DOHH2 (cell line): ENCODE measurements around the gene SPATA20.

Experiments
- H3F3A ChIP-seq: fragments of 200-600 bp; sonication (generic), shearing (Covaris generic); 2 replicates; pipeline ENCODE4 v1.6.0; 2016; ENCODE audit warnings: antibody characterized with exemption, mild to moderate bottlenecking; ENCODE audit not compliant: control insufficient read depth, insufficient read depth
- H3K27ac ChIP-seq: fragments of 200-600 bp; sonication (generic); 2 replicates; pipeline ENCODE4 v1.5.1; 2014; ENCODE audit warnings: low read depth, mild to moderate bottlenecking, low read length, moderate library complexity
- H3K27me3 ChIP-seq: fragments of 200-600 bp; sonication (generic); 2 replicates; pipeline ENCODE4 v1.6.1; 2014; ENCODE audit warnings: mild to moderate bottlenecking, low read length, mixed read lengths; ENCODE audit not compliant: control insufficient read depth
- H3K36me3 ChIP-seq: fragments of 200-600 bp; sonication (generic); 2 replicates; pipeline ENCODE4 v1.6.1; 2014; ENCODE audit warnings: mild to moderate bottlenecking, low read length, moderate library complexity, mixed read lengths; ENCODE audit not compliant: control insufficient read depth
- H3K4me1 ChIP-seq: fragments of 200-600 bp; sonication (generic); 2 replicates; pipeline ENCODE4 v1.6.1; 2014; ENCODE audit warnings: mild to moderate bottlenecking, low read length, mixed read lengths; ENCODE audit not compliant: control insufficient read depth
- H3K4me2 ChIP-seq: fragments of 200-600 bp; sonication (generic); 2 replicates; pipeline ENCODE4 v1.6.0; 2014; ENCODE audit warnings: mild to moderate bottlenecking, low read length, moderate library complexity
- H3K4me3 ChIP-seq: fragments of 200-600 bp; sonication (generic); 2 replicates; pipeline ENCODE4 v1.5.1; 2014; ENCODE audit warnings: mild to moderate bottlenecking, low read length, mixed read lengths
- H3K79me2 ChIP-seq: fragments of 200-600 bp; sonication (generic); 2 replicates; pipeline ENCODE4 v1.6.1; 2014; ENCODE audit warnings: mild to moderate bottlenecking, low read length, mixed read lengths; ENCODE audit not compliant: control insufficient read depth
- H3K9me2 ChIP-seq: fragments of 200-600 bp; sonication (generic); replicated peaks from 2 replicates; pipeline ENCODE4 v1.6.1; 2014; ENCODE audit warnings: mild to moderate bottlenecking, low read length, mixed read lengths; ENCODE audit not compliant: control insufficient read depth
- H3K9me3 ChIP-seq: fragments of 200-600 bp; sonication (generic); 2 replicates; pipeline ENCODE4 v1.6.1; 2014; ENCODE audit warnings: antibody characterized with exemption, low read length, mixed read lengths; ENCODE audit not compliant: control insufficient read depth, insufficient read depth
- H4K20me1 ChIP-seq: fragments of 200-600 bp; sonication (generic); 2 replicates; pipeline ENCODE4 v1.6.0; 2014; ENCODE audit warnings: low read depth, mild to moderate bottlenecking, antibody characterized with exemption, low read length, moderate library complexity; ENCODE audit not compliant: control insufficient read depth, insufficient read depth
- CTCF ChIP-seq: fragments of 200-600 bp; sonication (generic); IDR thresholded peaks from one replicate; pipeline ENCODE4 v1.5.1; 2014; ENCODE audit warnings: antibody characterized with exemption, mild to moderate bottlenecking, low read depth, low read length; ENCODE audit not compliant: poor library complexity, severe bottlenecking
- EZH2phosphoT487 ChIP-seq: fragments of 200-600 bp; sonication (generic); IDR thresholded peaks from 2 replicates; pipeline ENCODE4 v1.6.1; 2017; ENCODE audit warnings: borderline replicate concordance, mild to moderate bottlenecking, antibody characterized with exemption, low read length, moderate library complexity, mixed read lengths

SPATA20 gene

GRCh38 chr17:50582741-50583140 lies 35.8 kb downstream of the SPATA20 start:
- Histone ChIP-seq H3K27ac (no peak overlapping the region), H3K4me3 (no peak overlapping the region), H3F3A (no peaks in the 10 kb centered on the region), H3K4me1 (no peaks in the 10 kb centered on the region), H3K79me2 (no peaks in the 10 kb centered on the region), H3K9me3 (no peaks in the 10 kb centered on the region), H3K4me2 (no peak overlapping the region), H3K36me3 (no peaks in the 10 kb centered on the region), H4K20me1 (no peaks in the 10 kb centered on the region), H3K27me3 (peaks cover 19% of the 10 kb centered on the region), H3K9me2 (no peaks in the 10 kb centered on the region)
- TF ChIP-seq CTCF (no peak), EZH2phosphoT487 (no peak)

- no peaks in the 10 kb centered on the region for H3F3A ChIP-seq
- H3K4me2 ChIP-seq, result no peak overlapping the region
- no peaks in the 10 kb centered on the region for H4K20me1 ChIP-seq
- H3K4me3 ChIP-seq, result no peak overlapping the region
- no peaks in the 10 kb centered on the region for H3K4me1 ChIP-seq
- H3K27me3 ChIP-seq, result peaks cover 12% of the 10 kb centered on the region
- no peaks in the 10 kb centered on the region for H3K9me2 ChIP-seq
- H3K9me3 ChIP-seq, result no peaks in the 10 kb centered on the region
- no peak overlapping the region for H3K27ac ChIP-seq
- H3K79me2 ChIP-seq, result no peaks in the 10 kb centered on the region
- TF ChIP-seq CTCF, result no peak
- H3K36me3 ChIP-seq, result no peaks in the 10 kb centered on the region
Observed at GRCh38 chr17:50583641-50584040, 36.7 kb downstream of the SPATA20 start.

DNA sequence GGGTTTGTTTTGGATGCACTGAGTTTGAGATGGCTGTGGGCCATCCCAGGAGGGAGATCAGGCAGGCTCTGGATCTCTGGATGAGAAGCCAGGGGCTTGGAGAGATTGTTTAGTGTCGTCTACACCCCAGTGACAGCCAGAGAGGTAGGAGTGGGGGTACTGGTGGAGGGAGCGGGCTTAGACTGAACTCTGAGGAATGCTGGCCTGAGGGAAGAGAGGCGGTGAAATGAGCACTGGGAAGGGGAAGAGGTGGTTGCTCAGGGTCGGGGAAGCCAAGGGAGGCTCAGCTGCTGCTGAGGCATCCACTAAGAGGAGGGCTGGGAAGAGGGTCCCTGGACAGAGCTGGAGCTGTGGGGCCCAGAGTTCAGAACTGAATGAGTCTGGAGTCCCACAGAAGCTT lies 37.1 kb downstream of the SPATA20 start:
- no peak overlapping the region for H3K4me3 ChIP-seq
- no peaks in the 10 kb centered on the region for H3K9me2 ChIP-seq
- H3F3A ChIP-seq, result no peaks in the 10 kb centered on the region
- H3K36me3 ChIP-seq, result no peaks in the 10 kb centered on the region
- H3K79me2 ChIP-seq, result no peaks in the 10 kb centered on the region
- no peaks in the 10 kb centered on the region for H4K20me1 ChIP-seq
- H3K27ac ChIP-seq, result no peak overlapping the region
- TF ChIP-seq CTCF (no peak), EZH2phosphoT487 (no peak)
- no peaks in the 10 kb centered on the region for H3K9me3 ChIP-seq
- peaks cover 11% of the 10 kb centered on the region for H3K27me3 ChIP-seq
- H3K4me1 ChIP-seq, result no peaks in the 10 kb centered on the region
- H3K4me2 ChIP-seq, result no peak overlapping the region

DNA sequence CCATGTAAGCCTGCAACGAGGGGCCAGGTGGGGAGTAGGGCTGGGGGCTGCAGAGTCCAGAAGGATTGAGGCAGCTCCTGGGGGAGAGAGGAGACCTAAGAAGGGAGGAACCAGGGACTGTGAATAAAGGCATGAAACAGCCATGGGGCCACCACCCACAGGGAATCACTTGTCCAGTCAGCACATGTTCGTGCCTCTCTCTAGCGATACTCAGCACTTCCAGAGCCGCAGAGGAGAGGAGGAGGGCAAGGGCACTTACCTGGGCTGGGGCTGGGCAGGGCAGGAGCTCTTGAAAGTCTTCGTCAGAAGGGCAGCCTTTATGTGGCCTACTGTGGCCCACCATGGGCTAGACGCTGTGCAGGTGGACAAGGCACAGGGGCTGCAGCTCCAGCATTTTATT lies 37.8 kb downstream of the SPATA20 start:
- Histone ChIP-seq H3K9me2 (no peaks in the 10 kb centered on the region), H3K4me2 (no peak overlapping the region), H3K4me3 (no peak overlapping the region), H3K27ac (no peak overlapping the region), H3K36me3 (no peaks in the 10 kb centered on the region), H4K20me1 (no peaks in the 10 kb centered on the region), H3K9me3 (no peaks in the 10 kb centered on the region), H3F3A (no peaks in the 10 kb centered on the region), H3K27me3 (peaks cover 11% of the 10 kb centered on the region; the same call in 1 of the 2 replicates), H3K79me2 (no peaks in the 10 kb centered on the region), H3K4me1 (no peaks in the 10 kb centered on the region)
- TF ChIP-seq CTCF (no peak), EZH2phosphoT487 (no peak)
